NCI-H345 (cell line): Measurements from ENCODE around the gene ERC1.
A peak's percentile ranks its signal among the peaks of the same experiment; 100 is the strongest.

Experiments used
- DNase-seq: peaks from one replicate; lab custom pipeline; 2025; lab: John Stamatoyannopoulos, UW

The ERC1 gene

DNA sequence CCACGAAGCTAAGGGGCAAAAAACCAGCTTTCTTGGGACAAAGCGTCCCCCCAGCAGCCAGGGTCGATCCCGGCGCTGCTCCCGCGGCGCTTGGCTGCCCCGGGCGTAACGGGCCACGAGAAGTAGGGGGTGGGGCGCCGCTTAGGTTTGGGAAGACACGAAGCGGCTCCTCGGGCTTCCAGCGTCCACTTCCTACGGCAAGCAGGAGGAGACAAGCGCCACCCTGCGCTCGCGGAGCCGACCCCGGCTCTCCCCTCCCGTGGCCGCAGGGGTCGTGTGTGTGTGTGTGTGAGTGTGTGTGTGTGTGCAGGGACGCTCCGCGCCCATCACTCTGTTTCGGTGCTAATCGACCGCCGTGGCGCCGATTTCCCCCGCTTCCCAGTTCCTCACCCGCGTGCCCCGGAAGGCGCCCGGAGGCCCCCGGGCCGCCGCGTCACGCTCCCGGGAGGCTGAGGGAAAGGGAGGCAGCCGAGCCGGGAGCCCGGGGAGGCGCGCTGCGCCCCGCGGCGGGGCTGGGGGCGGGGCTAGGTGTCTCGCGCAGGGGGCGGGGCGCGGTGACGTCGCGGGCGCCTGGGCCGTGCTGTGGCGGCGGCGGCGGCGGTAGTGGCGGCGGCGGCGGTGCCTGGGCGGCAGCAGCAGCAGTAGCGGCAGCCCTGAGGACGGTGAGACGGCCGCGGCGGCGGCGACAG is at the start of gene ERC1:
Gene ERC1 (plus strand): TSS at position 563 of the 689 bp plus-strand sequence. CDS start 36,681 bp downstream, outside the sequence.
- peak; percentile 88 for DNase-seq

- no peak for DNase-seq
Observed at GRCh38 chr12:943051-943450, 48.0 kb upstream of the ERC1 start.

- no peak for DNase-seq
Observed at GRCh38 chr12:944211-944610, 46.8 kb upstream of the ERC1 start.

DNA sequence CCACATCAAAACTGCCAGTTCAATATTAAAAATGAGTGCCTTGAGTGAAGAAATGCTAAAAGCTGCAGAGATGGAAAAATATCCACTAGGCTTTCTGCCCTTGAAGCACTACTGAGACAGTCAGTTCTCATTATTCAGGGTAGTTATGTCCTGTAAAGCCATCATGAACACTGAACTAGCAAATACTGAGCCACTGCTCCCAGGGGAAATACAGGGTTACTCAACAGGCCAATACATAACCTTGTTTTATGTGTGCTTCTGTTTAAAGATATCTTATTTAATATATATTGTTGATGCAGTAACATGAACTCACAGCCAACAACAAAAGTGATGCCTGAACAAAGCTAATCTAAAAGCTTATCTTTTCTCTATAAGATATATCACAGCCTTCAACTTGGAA is 44.8 kb upstream of the ERC1 start:
- DNase-seq, result no peak

- no peak for DNase-seq
Observed at GRCh38 chr12:946631-947030, 44.4 kb upstream of the ERC1 start.

- no peak for DNase-seq
Observed at GRCh38 chr12:948238-948637, 42.8 kb upstream of the ERC1 start.

- peak; percentile 99 for DNase-seq
Observed at GRCh38 chr12:949453-950191, 41.4 kb upstream of the ERC1 start, which contains the start of gene RAD52. TSS of gene RAD52 (minus strand) at chr12:949694. CDS start at chr12:933058, 16,636 bp downstream.

- DNase-seq, result no peak
Observed at GRCh38 chr12:951176-951575, 39.8 kb upstream of the ERC1 start.

DNA sequence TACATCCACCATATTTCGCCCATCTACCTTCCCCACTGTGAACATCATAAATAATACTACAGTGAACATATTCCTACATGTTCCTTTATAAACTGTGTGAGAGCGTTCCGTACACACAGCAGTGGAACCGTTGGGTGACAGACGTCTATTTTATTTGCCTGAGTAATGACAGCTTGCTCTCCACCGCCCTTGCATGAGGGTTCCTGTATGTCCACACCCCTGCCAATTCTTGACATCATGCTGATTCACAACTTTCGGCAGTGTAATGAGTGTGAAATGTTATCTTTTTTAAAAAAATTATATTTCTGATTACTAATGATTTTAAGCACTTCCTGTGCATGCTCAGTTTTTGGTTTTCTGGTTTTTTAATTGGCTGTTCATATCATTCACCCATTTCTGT is 37.2 kb upstream of the ERC1 start:
- DNase-seq, result no peak

DNA sequence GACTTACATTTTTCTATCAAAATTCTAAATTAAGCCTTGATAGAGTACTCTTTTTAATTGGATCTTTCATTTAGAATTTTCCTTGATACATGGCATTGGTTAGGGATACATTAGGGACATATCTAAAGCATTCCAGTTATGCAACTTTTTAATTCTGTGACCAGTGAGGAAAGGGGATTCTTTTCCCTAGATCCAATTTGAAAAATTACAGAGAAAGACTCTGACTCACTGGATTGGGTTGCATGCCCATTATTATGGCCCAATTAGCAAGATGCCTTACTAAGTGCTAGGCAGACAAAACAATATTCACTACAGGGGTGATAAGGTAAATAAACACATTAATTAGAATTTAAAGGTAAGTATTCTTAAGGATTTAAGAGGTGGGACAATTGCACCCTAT is 36.3 kb upstream of the ERC1 start:
- no peak for DNase-seq

DNA sequence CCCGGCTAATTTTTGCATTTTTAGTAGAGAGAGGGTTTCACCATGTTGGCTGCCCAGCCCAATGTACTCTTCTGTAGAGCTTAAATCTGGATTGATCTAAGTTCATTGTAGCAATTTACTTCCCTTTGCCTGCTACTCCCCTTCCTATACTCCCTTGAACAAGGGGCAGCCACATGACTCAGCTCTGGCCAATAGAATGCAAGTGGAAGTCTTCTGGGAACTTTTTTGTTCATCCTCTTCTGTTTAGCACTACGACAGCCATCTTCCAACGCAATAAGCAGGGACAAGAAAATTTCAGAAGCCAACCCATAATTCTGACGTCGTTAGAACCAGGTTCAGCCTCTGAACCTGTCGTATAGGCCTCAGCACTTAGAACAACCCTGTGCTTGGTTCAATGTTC is 35.1 kb upstream of the ERC1 start:
- DNase-seq, result no peak

- peak; percentile 15 for DNase-seq
Observed at GRCh38 chr12:958588-959123, 32.4 kb upstream of the ERC1 start.

- DNase-seq, result no peak
Observed at GRCh38 chr12:966724-967123, 24.3 kb upstream of the ERC1 start.

- DNase-seq, result no peak
Observed at GRCh38 chr12:967641-968040, 23.4 kb upstream of the ERC1 start.

DNA sequence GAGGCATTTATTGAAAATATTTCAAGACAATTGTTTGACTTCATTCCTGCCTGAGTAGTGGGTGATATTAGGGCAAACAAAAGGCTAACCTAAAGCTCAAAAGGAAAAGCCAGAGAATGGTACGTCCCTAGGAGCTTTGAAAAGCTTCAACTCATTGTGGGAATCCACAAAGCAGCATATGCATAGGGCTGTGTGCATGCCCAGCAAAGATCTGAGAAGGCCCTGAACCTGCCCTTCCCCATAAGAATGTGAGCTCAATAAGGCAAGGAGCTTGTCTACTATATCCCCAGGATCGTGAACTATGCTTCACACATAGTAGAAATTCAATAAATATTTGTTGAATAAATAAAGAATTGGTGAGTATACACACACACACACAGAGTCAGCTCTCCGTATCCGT is 22.5 kb upstream of the ERC1 start:
- DNase-seq, result no peak

DNA sequence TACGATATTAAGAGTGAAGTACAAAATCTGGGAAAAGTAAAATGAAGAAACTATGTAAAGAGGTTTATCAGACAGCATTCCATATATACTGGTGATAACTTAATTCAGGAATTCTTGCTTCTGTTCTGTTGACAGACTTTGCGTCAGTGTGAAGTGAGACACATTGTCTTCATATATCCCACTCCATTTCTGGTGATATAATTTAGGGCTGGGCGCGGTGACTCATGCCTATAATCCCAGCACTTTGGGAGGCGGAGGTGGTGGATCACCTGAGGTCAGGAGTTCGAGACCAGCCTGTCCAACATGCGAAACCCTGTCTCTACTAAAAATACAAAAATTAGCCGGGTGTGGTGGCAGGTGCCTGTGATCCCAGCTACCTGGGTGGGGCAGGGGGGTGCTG is 21.2 kb upstream of the ERC1 start:
- DNase-seq, result no peak

DNA sequence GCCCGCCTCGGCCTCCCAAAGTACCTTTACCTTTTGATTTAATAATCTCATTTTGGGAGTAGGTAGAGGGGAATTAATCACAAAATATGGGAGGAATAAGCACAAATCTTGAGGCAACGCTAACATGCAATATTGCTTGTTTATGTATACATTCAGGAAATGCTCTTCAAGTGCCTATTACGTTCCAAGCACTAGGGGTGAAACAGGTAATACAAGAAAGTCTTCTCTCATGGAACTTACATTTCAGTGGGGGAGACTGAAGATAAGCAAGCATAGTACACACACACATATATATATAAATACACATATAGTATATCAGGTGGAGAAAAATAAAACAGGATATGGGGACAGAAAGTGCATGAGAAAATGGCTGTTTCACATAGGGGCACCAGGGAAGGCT is 19.0 kb upstream of the ERC1 start:
- no peak for DNase-seq

- no peak for DNase-seq
Observed at GRCh38 chr12:974271-974862, 16.7 kb upstream of the ERC1 start.

DNA sequence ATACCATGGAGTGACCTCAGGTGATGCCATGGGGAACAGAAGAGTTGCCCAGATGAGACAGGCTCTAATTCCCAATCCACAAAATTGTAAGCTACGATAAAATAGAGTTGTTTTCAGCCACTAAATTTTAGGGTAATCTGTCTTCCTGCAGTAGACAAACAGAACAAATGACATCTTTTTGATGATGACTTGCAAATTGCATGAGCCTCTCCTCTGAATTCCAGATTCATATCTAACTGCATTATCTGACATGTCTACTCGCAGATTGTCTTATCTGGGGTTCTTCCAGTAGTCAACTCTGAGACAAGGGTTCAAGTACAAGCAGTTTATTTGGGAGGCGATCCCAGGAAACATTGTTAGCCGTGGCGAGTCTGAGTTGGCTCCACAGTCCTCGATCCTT is 14.4 kb upstream of the ERC1 start:
- DNase-seq, result no peak

DNA sequence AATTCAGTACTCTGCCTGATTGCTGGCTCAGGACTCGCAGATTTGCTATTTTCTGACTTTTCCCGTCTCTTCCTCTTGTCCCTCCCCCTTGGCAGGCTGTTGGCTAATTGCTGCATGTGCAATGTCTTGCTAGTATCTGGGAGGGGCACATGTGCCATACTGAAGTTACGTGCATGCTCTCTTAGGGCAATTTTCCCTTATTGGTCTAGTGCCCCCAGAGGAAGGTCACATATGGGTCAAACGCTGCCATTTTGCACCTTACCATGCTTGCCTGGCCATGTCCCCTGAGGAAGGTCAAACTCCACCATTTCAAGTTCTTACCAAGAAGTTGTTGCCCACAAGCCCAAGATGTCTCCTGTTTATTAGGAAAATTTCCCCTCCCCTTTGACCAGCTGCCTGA is 13.9 kb upstream of the ERC1 start:
- DNase-seq, result no peak

DNA sequence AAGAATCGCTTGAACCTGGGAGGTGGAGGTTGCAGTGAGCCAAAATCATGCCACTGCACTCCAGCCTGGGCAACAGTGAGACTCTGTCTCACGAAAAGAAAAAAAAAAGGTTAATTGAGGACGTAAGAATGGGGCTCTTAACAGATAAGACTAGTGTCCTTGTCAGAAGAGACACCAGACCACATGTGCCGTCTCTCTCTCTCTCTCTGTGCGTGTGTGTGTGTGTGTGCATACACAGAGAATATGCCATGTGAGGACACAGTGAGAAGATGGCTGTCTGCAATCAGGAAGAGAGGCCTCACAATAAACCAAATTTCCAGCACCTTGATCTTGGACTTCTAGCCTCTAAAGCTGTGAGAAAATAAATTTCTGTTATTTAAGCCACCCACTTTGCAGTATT is 11.7 kb upstream of the ERC1 start:
- DNase-seq, result no peak

- no peak for DNase-seq
Observed at GRCh38 chr12:981176-981828, 9.7 kb upstream of the ERC1 start.
